ENCODE measurements around the gene BFSP1. TPM values are rescaled to one million over a fixed set of nuclear protein-coding genes. Genes with fewer than 3 reads are reported as not detected.

The BFSP1 gene
- total RNA-seq, 1 experiment from 2014 or later: 9.7 TPM

- DNase-seq (ENCODE audit: low spot score): no peak
Observed at GRCh38 chr20:17523326-17523725, 7.9 kb downstream of the BFSP1 start.

DNA sequence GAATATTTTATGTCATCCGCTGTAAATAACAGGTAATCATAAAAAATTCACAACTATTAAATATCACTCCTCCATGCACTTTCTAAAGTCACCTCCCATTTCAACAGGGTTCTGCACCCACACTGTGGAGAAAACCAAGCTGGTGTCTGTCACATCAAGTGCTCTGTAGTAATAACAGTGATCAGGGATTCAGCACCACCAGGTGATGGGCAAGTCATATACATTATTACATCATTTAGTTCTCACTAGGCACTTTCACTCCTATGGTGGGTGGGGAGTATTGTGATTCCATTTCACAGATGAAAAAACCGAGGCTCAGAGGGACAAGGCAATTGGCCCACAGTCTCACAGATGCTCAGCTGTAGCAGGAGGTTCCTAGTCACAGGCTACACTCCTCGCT is 8.7 kb downstream of the BFSP1 start:
- no peak for DNase-seq (ENCODE audit: low spot score)

GRCh38 chr20:17520583-17520982 is 10.6 kb downstream of the BFSP1 start:
- no peak for DNase-seq (ENCODE audit: low spot score)

DNA sequence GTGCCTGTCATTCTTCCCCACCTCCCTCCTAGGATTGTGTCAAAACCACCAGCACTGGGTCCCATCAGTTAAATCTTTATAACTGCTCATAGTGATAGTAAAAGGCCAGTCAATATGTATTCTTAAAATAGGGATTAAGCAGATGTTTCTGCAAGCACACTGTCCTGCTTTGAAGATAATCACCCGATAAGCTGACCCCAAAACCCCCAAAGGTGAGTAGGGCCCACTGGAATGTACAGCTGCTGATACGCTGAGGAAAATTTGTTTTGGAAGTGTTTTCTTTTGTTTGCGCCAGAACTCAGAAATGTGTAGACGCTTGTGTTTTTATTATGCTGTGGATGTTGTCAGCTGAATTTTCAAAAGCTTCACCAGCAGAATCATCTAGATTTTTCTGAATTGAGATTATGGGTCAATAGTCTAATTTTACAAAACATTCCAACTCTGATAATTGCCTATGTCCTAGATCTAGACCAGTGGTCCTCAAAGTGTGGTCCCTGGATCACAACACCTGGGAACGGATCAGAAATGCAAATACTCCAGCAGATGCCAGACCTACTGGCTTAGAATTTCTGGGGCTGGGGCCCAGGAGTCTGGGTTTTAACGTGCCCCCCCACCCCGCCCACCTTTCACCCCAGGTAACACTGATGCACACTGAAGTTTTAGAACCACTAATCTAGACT is 11.4 kb downstream of the BFSP1 start:
- DNase-seq (ENCODE audit: low spot score): no peak

DNA sequence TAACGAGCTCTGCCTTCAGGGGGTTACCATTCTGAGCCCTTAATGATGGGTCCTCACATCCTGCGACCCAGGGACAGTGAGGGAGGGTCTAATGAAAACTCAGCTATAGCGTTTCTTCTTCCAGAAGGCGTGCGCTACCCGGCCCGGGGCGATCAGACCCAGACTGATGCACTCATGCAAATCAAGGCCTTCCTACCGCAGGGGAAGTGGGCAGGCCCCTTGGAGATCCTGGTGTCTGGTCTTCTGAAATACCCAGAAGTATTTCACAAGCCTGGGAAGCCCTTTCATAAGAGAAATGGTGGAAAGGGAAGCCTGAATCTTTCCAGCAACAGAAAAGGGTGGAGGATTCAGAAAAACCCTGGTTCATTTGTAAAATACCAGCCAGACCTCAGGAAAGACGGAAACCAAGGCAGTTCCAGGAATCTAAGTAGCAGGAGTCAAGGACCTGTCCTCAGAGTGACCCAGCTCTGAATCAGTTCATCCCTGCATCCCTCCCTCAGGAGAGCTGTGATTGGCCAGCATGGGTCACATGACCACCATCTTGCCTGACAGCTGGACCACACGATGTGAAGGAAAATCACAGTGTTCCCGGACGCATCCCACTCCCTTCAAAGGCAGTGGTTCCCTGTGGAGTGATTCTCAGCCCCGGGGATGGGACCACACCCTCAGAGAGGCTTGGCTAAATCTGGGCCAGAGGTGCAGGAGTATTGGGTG is 12.7 kb downstream of the BFSP1 start:
- no peak for DNase-seq (ENCODE audit: low spot score)

GRCh38 chr20:17515053-17515452 is 16.1 kb downstream of the BFSP1 start:
- DNase-seq (ENCODE audit: low spot score): no peak

GRCh38 chr20:17513939-17514338 is 17.2 kb downstream of the BFSP1 start:
- no peak for DNase-seq (ENCODE audit: low spot score)

DNA sequence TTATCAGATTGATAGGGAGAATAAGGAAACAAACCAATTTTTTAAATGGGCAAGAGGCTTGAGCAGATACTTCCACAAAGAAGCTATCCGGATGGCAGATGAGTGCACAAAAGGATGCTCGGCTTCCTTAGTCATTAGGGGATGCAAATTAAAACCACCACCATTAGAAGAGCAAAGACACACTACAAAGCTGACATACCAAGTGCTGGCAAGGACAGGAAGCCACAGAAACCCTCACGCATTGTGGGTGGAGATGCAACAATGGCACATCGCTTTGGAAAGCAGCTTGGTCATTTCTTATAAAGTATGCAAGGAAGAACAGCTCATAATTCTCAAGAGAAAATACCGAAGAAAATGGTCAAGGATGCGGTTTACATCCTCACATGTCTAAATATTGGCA is 19.8 kb downstream of the BFSP1 start:
- DNase-seq (ENCODE audit: low spot score): no peak

GRCh38 chr20:17510548-17510947 is 20.6 kb downstream of the BFSP1 start:
- DNase-seq (ENCODE audit: low spot score): no peak

GRCh38 chr20:17508756-17509155 is 22.4 kb downstream of the BFSP1 start:
- no peak for DNase-seq (ENCODE audit: low spot score)

GRCh38 chr20:17507531-17507930 is 23.6 kb downstream of the BFSP1 start:
- no peak for DNase-seq (ENCODE audit: low spot score)

DNA sequence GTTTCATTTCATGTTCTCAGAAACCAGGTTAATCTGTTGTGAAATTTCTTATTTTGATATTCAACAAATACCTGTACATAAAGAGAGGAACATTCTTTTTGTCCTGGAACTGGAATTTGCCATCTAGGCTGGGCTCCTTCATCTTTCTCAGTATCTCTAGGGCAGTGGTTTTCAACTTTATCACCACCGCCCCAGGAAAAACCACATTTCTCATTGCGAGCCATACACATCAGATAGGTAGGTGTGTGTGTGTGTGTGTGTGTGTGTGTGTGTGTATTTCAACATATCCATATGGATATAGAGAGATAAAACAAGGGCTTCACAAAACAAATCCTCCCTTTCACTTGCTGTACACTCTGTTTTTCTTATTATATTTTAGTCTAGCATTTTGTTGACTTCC is 24.1 kb downstream of the BFSP1 start:
- no peak for DNase-seq (ENCODE audit: low spot score)

DNA sequence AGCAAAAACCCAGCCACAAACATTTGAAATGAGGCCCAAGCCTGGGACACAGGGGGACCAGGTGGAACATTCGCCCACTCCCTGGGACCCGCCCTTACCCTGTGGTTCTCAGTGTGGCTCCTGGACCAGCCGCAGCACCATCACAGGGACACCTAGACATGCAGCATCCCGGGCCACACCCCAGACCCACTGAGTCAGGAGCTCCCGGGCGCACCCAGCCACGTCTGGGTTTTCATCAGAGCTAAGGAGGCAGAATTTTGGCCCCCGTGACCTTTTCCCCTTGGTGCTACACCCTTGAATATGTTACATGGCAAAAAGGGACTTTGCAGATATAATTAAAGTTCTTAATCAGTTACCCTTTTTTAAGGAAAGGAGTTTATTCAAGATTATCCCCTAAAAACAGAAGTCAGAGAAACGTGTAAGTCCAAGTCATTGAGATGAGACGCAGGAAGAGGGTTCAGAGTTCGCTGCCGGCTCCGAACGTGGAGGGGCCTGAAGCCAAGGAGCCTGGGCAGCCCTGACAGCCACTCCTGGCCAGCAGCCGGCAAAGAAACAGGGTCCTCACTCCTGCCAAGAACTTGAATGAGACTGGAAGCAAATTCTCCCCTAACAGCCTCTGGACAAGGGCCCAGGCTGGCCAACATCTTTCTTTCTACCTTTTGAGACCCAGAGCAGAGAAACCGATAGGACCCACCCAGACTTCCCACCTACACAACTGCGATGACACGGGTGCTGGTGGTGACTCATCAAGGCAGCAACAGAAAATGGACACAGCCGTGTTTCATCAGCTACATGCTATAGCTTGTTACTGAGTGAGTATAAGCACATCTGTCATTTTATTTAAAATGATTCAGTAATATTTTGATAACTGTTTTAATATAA is 25.3 kb downstream of the BFSP1 start:
- peak; percentile 21 for DNase-seq (ENCODE audit: low spot score)

- peak; percentile 47 for DNase-seq (ENCODE audit: low spot score)
Observed at GRCh38 chr20:17504898-17505635, 26.1 kb downstream of the BFSP1 start.

- no peak for DNase-seq (ENCODE audit: low spot score)
Observed at GRCh38 chr20:17504066-17504897, 26.9 kb downstream of the BFSP1 start.

GRCh38 chr20:17503301-17504065 is 27.7 kb downstream of the BFSP1 start:
- no peak for DNase-seq (ENCODE audit: low spot score)

DNA sequence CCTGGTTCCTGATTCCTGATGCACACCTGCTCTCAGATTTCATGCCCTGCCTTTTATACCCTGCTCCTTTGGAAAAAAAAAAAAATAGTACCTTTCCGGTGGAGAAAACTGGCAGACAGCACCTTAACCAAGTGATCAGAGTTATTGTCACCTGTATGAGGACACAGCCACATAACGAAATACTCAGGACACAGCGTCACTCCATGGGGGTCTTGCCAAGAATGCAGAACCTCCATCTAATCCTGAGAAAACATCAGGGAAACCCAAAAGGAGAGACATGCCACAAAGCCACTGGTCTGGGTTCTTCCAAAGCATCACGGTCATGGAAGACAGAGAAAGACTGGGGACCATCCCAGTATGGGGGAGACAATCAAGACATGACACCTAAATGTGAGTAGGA is 29.1 kb downstream of the BFSP1 start:
- DNase-seq (ENCODE audit: low spot score): no peak

DNA sequence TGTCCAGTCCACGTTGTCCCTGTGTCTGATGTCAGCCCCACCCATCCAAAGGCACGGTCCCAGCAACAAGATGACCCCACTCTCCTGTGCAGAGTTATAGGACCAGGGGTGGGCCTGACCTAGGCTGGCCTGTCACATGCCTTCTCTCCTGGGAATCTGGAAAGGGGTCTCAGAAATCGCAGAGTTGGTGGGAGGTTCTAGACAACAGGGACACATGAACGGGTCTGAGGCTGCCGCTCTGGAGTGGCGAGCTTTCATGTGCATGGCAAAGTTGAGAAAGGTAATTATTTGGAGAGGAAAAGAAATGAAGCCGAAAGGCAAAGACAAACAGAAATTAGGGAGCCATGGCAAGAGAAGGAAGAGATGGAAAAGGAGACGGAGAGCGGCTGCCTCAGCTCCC is 29.5 kb downstream of the BFSP1 start:
- DNase-seq (ENCODE audit: low spot score): no peak

DNA sequence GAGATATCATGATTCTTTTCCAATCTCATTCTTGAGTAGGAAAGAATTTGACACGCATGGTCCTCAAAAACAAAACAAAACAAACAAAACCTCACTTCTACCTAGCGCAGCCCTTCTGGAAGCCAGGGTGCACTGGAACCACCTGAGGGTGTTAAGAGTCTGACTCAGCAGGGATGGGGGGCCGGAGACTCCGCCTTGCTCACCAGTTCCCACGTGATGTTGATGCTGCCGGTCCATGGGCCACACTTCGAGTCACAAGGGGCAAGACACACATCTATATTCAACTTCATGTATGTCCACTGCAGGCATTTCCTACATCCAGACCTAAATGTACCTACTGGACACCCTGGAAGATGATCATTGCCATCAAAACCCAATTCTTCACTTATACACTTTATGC is 30.4 kb downstream of the BFSP1 start:
- no peak for DNase-seq (ENCODE audit: low spot score)

DNA sequence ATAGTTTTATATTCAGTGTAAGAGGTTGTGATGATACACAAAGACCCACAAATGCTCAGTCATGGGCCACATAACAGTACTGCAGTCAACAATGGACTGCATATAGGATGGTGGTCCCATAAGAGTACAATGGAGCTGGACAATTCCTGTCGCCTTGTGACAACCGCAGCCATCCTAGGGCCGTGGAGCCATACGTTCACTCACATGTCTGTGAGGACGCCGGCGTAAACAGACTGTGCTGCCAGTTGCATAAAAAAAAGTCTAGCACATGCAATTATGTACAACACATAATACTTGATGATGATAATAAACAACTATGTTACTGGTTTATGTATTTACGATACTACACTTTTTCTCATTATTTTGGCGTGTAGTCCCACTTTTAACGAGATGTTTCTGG is 30.9 kb downstream of the BFSP1 start:
- DNase-seq (ENCODE audit: low spot score): no peak

Data from A172 (cell line).